Mucosa of descending colon (tissue), 3 donors: ENCODE data around the gene C6orf89. TPM values are rescaled to one million over a fixed set of nuclear protein-coding genes. Genes with fewer than 3 reads are reported as not detected.

ENCODE experiments used
- ATAC-seq: fragments of 200-7000 bp; cut with Tn5 transposase; one replicate; pipeline ENCODE4 v1.9.1; 2020; ENCODE audit warnings: mild to moderate bottlenecking, moderate library complexity
- DNase-seq, 3 donors: peaks; one replicate each; pipeline ENCODE4 v3.0.0-alpha.2; 2020
- H3K36me3 ChIP-seq: fragments of 200-600 bp; one replicate; pipeline ENCODE4 v1.8.0; 2021; ENCODE audit warnings: low read depth, mild to moderate bottlenecking
- H3K4me1 ChIP-seq: fragments of 200-600 bp; one replicate; pipeline ENCODE4 v1.8.0; 2021; ENCODE audit warnings: low read depth, mild to moderate bottlenecking
- H3K4me3 ChIP-seq: fragments of 200-600 bp; one replicate; pipeline ENCODE4 v1.8.0; 2021; ENCODE audit warnings: mild to moderate bottlenecking
- H3K9me3 ChIP-seq: fragments of 200-600 bp; one replicate; pipeline ENCODE4 v1.8.0; 2021; ENCODE audit warnings: mild to moderate bottlenecking
- intact Hi-C, 2 donors: fragments of 100-400 bp; cut with DNase I in 1 of 2; cut with micrococcal nuclease in 1 of 2; formaldehyde crosslinking; loops; one replicate each; pipeline versions ENCODE4 v1.11.0 to v1.11.1; 2022; cut with DNase I, micrococcal nuclease
- total RNA-seq, 3 donors: library from RNA; stranded (reverse); fragmentation: NEBNext Ultra II Directional in 2 of 3; extraction: Animal tissue kit (Norgen Biotek cat#: 25700) in 2 of 3; gene quantifications; one replicate each; pipeline versions ENCODE4 v1.2.1 to v1.2.4, GENCODE V29; 2021 to 2023
- TF ChIP-seq, protein P1 (sequence below): fragments of 200-600 bp; IDR thresholded peaks from one replicate; pipeline ENCODE4 v1.8.0; 2022; ENCODE audit warnings: antibody characterized with exemption, mild to moderate bottlenecking
- donor health status: DM: no; HTN: no; CAD: no; lungs with moderate emphysema.
- donor health status: DM: no; HTN: no; CAD: no.
- donor health status: DM: no; HTN: yes; CAD: no.

C6orf89 gene
- total RNA-seq, 3 donors from 2014 or later, result 53.9 to 66.6 (median 56.0) TPM

DNA sequence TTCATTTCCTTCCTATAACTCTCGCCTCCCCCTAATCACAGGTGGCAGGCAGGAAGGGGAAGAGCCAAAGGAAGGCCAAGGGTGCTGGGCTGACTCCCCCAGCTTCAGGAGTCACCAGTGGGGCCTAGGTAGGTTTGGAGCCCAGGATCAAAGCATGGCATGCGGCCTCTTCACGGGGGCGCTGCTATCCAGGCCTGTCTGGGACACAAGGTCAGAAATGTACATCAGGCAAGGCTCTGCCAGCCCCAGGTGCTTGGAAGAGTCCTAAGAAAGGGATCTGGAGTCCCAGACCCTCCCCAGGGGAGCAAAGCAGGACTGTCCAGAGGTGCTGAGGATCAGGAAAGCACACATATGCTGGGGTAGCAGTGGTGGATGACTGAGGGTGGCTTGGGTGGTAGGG lies 79.2 kb downstream of the C6orf89 start:
- no peak for ATAC-seq
- DNase-seq, result no peak
- intact Hi-C loops, result no loop called here
- H3K4me1 ChIP-seq, result no peaks in the 10 kb centered on the region
- H3K4me3 ChIP-seq, result no peak overlapping the region
- no peaks in the 10 kb centered on the region for H3K9me3 ChIP-seq
- H3K36me3 ChIP-seq, result peaks cover 7% of the 10 kb centered on the region
- TF ChIP-seq, protein P1, sequence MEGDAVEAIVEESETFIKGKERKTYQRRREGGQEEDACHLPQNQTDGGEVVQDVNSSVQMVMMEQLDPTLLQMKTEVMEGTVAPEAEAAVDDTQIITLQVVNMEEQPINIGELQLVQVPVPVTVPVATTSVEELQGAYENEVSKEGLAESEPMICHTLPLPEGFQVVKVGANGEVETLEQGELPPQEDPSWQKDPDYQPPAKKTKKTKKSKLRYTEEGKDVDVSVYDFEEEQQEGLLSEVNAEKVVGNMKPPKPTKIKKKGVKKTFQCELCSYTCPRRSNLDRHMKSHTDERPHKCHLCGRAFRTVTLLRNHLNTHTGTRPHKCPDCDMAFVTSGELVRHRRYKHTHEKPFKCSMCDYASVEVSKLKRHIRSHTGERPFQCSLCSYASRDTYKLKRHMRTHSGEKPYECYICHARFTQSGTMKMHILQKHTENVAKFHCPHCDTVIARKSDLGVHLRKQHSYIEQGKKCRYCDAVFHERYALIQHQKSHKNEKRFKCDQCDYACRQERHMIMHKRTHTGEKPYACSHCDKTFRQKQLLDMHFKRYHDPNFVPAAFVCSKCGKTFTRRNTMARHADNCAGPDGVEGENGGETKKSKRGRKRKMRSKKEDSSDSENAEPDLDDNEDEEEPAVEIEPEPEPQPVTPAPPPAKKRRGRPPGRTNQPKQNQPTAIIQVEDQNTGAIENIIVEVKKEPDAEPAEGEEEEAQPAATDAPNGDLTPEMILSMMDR, result no peak

- no peaks in the 10 kb centered on the region for H3K4me1 ChIP-seq
- H3K4me3 ChIP-seq, result no peak overlapping the region
- H3K36me3 ChIP-seq, result peaks cover 7% of the 10 kb centered on the region
- DNase-seq (no peak), ATAC-seq (no peak)
- intact Hi-C loops, result no loop called here
- TF ChIP-seq, protein P1, result no peak
- no peaks in the 10 kb centered on the region for H3K9me3 ChIP-seq
These were observed 81.5 kb downstream of the C6orf89 start for GRCh38 chr6:36967301-36967700.

- DNase-seq (no peak), ATAC-seq (no peak)
- H3K36me3 ChIP-seq, result peaks cover 7% of the 10 kb centered on the region
- intact Hi-C loops, result no loop called here
- H3K4me1 ChIP-seq, result no peaks in the 10 kb centered on the region
- no peak overlapping the region for H3K4me3 ChIP-seq
- TF ChIP-seq, protein P1, result no peak
- H3K9me3 ChIP-seq, result no peaks in the 10 kb centered on the region
These were observed 82.0 kb downstream of the C6orf89 start for GRCh38 chr6:36967757-36968156.

DNA sequence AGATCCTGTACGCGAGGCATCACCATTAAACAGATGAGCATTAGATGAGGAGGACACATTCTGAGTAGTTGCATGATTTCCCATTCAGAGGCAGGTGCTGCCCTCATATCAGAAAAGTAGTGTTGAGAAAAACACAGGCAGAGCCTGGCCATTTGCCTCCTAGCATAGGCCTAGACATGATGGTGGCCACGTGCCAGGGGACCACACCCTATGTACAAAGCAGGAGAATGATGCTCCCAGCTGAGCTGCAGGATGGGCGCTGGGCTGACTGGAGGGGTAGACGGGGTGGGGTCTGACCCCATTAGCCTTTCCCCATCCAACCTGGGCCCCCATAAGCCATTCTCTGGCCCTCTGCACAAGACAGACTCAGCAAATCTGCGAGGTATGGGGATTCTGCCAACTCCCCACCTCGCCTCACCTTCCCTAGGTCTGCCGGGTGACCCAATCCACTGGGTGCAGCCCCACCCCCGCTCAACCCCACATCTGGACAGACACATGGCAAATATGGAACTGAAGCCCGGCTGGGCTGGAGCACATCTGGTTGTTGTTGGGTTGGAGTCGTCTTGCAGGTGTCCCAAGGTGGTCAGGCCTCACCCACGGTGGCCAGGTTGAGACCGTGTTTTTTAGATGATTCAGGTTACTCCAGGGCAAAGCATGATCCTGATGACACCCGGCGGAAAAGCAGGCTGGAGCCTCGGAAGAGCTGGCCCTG lies 82.7 kb downstream of the C6orf89 start:
- DNase-seq (peak in 2 of 3 donors; percentile 62 to 67), ATAC-seq (peak; percentile 37)
- Histone ChIP-seq H3K4me3 (no peak overlapping the region), H3K9me3 (no peaks in the 10 kb centered on the region), H3K36me3 (peaks cover 7% of the 10 kb centered on the region), H3K4me1 (no peaks in the 10 kb centered on the region)
- TF ChIP-seq, protein P1, result no peak
- intact Hi-C loops, result no loop called here

DNA sequence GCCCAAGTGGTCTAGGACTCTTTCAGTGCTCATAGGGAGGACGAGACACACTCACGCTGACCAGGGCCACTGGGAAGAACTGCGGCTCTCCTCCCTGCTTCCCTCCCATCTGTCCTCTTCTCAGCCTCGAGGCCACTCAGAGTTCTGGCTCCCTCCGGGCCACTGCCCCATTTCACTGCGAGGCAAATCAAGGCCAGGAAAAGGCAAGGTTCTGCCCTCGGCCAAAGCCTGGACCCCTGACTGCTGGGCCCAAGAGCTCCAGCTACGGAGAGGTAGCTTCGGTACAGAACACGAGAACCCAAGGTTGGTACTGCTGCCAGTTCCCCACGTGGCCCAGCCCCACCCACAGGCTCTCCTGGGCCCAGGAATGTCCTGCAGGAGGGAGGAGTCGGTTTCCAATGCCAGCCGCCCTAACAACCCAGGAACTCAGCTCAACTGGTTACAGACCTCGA lies 83.5 kb downstream of the C6orf89 start:
- intact Hi-C loops, result no loop called here
- no peak overlapping the region for H3K4me3 ChIP-seq
- H3K4me1 ChIP-seq, result no peaks in the 10 kb centered on the region
- TF ChIP-seq, protein P1, result no peak
- no peaks in the 10 kb centered on the region for H3K9me3 ChIP-seq
- ATAC-seq (peak; percentile 18), DNase-seq (no peak)
- peaks cover 12% of the 10 kb centered on the region for H3K36me3 ChIP-seq
